ENCODE data around the gene CCR9.

DNA sequence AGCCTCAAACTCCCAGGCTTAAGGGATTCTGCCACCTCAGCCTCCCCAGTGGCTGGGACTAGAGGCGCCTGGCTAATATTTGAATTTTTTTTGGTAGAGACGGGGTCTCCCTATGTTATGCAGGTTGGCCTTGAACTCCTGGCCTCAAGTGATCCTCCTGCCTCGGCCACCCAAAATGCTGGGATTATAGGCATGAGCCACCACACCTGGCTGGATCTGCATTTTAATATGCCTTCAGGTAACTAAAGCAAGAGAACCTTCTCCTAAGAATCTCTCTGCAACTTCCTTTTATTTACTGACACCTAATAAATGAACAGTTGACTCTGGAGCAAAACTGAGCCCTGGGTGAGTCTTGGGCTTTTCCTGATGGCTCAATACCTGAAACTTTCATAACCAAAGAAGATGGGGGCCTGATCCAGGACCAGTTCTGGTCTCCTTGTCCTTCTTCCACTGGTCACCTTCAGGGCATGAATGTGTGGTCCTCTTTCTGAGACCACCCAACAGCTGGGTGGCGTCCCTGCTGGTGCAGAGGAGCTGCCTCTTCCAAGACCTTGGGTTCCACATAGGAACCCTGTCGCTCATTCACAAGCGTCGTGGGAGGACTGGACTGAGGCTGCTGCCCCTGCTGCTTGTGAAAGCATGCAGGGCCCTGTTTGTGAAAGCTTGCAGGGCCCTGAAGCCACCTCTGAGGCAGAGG, 28.2 kb downstream of the CCR9 start:
- TF ChIP-seq GATA2 (IDR thresholded peaks at IDR 0.05; ENCODE audit: low read depth, low read length) (no peak), GATA3 (IDR thresholded peaks at IDR 0.05; ENCODE audit: low read depth, low read length) (no peak)

All from SH-SY5Y (cell line).